HepG2 (cell line): ENCODE results near the gene SP7. TPM values are rescaled to one million over a fixed set of nuclear protein-coding genes. Genes with fewer than 3 reads are reported as not detected.

ENCODE experiments used
- GATAD1 ChIP-seq: IDR thresholded peaks from 2 replicates; pipeline ENCODE4 v1.6.1; 2016; ENCODE audit warnings: missing genetic modification reagents, missing compliant biosample characterization
- KAT8 ChIP-seq: IDR thresholded peaks from 2 replicates; pipeline ENCODE4 v1.6.1; 2016; ENCODE audit warnings: missing genetic modification reagents, missing compliant biosample characterization
- POLR2G ChIP-seq: fragments of 200-400 bp; formaldehyde crosslinking; IDR thresholded peaks from 2 replicates; pipeline ENCODE4 v1.6.1; 2018; ENCODE audit warnings: mild to moderate bottlenecking, low read depth, low read length, moderate library complexity
- ZC3H4 ChIP-seq: sonication (generic); formaldehyde crosslinking; IDR thresholded peaks from 2 replicates; pipeline ENCODE4 v1.4.0; 2020; ENCODE audit warnings: missing genetic modification reagents, borderline replicate concordance
- ZNF564 ChIP-seq: sonication (generic); formaldehyde crosslinking; IDR thresholded peaks from 2 replicates; pipeline ENCODE4 v1.8.1; 2023; ENCODE audit warnings: mild to moderate bottlenecking, missing genetic modification reagents
- ZNF615 ChIP-seq: sonication (generic); formaldehyde crosslinking; IDR thresholded peaks from 2 replicates; pipeline ENCODE4 v1.5.0; 2020; ENCODE audit warnings: mild to moderate bottlenecking, missing genetic modification reagents, borderline replicate concordance
- polyA plus RNA-seq, 8 experiments: library from polyadenylated mRNA; depleted of rRNA in 3 of 8; stranded (reverse) in 7 of 8; unstranded in 1 of 8; fragments of >200 nt; fragmentation: Illumina TruSeq in 4 of 8; extraction: Trizol in 4 of 8; gene quantifications; 2 replicates each; pipeline versions ENCODE4 v1.2.1 to v1.2.3, GENCODE V29; 2011 to 2016; ENCODE audit warnings: low read depth in 4 of 8, missing spikeins in 1 of 8, mixed read lengths in 1 of 8; ENCODE audit not compliant: insufficient read depth in 1 of 8
- total RNA-seq, 5 experiments: library from RNA; depleted of rRNA; stranded (reverse); fragments of >200 nt; fragmentation: Illumina TruSeq; extraction: Trizol; gene quantifications; 2 replicates each; pipeline ENCODE4 v1.2.3, GENCODE V29; 2016; ENCODE audit warnings: low read depth in 1 of 5
- TF ChIP-seq, protein P1 (sequence below): IDR thresholded peaks from 2 replicates; pipeline ENCODE4 v1.6.1; 2012; ENCODE audit warnings: low read depth, low read length, improper control_type of control experiment
- TF ChIP-seq, protein P2 (sequence below): sonication (generic); formaldehyde crosslinking; IDR thresholded peaks from 2 replicates; pipeline ENCODE4 v1.8.1; 2023; ENCODE audit warnings: mild to moderate bottlenecking, missing genetic modification reagents
- TF ChIP-seq, protein P3 (sequence below): IDR thresholded peaks from 2 replicates; pipeline ENCODE4 v1.6.1; 2012; ENCODE audit warnings: low read length, improper control_type of control experiment
- TF ChIP-seq, protein P4 (sequence below): IDR thresholded peaks from 2 replicates; pipeline ENCODE4 v1.6.1; 2016; ENCODE audit warnings: control low read depth
- TF ChIP-seq, protein P5 (sequence below): sonication (generic); formaldehyde crosslinking; IDR thresholded peaks from 2 replicates; pipeline ENCODE4 v1.5.1; 2020; ENCODE audit warnings: mild to moderate bottlenecking, moderate library complexity, missing genetic modification reagents
- TF ChIP-seq, protein P6 (sequence below): sonication (generic); formaldehyde crosslinking; IDR thresholded peaks from 2 replicates; pipeline ENCODE4 v1.9.0; 2021; ENCODE audit warnings: missing genetic modification reagents, mild to moderate bottlenecking, borderline replicate concordance

The SP7 gene
- total and polyA plus RNA-seq, 2 of the 13 experiments (the other 11 are each of a cell fraction or from before 2014, with no cell fraction given) = not detected

DNA sequence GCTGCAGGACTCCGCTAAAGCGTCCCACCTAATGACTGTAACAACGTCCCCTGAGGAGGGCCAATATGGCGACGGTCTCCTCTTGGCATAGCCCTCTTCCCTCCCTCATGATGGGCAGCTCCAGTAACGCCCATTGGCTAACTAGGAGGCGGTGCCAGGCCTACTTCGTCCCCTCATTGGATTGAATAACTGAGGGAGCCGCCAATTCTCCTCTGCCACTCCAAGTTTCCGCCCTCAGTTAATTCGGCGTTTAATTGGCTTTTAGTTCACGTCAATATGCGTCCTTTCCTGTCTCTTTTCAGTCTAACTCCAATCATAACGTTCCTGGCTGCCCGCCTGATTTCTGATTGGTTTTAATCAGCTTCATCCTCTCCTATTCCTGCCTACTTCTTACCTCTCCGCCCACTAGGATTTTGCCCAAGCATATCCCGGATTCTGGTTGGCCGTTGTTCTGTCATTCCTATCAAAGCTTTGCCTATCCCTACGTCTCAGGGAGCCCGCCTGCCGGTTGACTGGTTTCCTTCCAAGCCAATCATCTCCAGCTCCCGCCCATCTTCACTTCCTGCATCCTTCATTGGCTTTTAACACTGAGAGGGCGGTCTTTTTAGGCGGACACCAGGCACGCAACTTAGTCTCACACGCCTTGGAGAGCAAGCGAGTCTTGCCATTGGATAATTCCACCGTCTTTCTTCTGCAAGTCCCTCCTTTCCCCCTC, 43.4 kb upstream of the SP7 start (continued):
- TF ChIP-seq GATAD1 = peak; percentile 47
- no peak for TF ChIP-seq ZC3H4 (CRISPR knock-in tag)
- TF ChIP-seq, protein P1, sequence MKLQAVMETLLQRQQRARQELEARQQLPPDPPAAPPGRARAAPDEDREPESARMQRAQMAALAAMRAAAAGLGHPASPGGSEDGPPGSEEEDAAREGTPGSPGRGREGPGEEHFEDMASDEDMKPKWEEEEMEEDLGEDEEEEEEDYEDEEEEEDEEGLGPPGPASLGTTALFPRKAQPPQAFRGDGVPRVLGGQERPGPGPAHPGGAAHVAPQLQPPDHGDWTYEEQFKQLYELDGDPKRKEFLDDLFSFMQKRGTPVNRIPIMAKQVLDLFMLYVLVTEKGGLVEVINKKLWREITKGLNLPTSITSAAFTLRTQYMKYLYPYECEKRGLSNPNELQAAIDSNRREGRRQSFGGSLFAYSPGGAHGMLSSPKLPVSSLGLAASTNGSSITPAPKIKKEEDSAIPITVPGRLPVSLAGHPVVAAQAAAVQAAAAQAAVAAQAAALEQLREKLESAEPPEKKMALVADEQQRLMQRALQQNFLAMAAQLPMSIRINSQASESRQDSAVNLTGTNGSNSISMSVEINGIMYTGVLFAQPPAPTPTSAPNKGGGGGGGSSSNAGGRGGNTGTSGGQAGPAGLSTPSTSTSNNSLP = peak; percentile 91
- peak; percentile 65 for TF ChIP-seq POLR2G
- TF ChIP-seq, protein P2, sequence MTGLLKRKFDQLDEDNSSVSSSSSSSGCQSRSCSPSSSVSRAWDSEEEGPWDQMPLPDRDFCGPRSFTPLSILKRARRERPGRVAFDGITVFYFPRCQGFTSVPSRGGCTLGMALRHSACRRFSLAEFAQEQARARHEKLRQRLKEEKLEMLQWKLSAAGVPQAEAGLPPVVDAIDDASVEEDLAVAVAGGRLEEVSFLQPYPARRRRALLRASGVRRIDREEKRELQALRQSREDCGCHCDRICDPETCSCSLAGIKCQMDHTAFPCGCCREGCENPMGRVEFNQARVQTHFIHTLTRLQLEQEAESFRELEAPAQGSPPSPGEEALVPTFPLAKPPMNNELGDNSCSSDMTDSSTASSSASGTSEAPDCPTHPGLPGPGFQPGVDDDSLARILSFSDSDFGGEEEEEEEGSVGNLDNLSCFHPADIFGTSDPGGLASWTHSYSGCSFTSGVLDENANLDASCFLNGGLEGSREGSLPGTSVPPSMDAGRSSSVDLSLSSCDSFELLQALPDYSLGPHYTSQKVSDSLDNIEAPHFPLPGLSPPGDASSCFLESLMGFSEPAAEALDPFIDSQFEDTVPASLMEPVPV (CRISPR knock-in tag) = no peak
- TF ChIP-seq, protein P3, sequence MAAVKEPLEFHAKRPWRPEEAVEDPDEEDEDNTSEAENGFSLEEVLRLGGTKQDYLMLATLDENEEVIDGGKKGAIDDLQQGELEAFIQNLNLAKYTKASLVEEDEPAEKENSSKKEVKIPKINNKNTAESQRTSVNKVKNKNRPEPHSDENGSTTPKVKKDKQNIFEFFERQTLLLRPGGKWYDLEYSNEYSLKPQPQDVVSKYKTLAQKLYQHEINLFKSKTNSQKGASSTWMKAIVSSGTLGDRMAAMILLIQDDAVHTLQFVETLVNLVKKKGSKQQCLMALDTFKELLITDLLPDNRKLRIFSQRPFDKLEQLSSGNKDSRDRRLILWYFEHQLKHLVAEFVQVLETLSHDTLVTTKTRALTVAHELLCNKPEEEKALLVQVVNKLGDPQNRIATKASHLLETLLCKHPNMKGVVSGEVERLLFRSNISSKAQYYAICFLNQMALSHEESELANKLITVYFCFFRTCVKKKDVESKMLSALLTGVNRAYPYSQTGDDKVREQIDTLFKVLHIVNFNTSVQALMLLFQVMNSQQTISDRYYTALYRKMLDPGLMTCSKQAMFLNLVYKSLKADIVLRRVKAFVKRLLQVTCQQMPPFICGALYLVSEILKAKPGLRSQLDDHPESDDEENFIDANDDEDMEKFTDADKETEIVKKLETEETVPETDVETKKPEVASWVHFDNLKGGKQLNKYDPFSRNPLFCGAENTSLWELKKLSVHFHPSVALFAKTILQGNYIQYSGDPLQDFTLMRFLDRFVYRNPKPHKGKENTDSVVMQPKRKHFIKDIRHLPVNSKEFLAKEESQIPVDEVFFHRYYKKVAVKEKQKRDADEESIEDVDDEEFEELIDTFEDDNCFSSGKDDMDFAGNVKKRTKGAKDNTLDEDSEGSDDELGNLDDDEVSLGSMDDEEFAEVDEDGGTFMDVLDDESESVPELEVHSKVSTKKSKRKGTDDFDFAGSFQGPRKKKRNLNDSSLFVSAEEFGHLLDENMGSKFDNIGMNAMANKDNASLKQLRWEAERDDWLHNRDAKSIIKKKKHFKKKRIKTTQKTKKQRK = peak; percentile 98
- TF ChIP-seq ZNF564 = no peak
- TF ChIP-seq KAT8 (CRISPR knock-in tag) = peak; percentile 66; the same call in 1 of the 2 replicates
- TF ChIP-seq, protein P4, sequence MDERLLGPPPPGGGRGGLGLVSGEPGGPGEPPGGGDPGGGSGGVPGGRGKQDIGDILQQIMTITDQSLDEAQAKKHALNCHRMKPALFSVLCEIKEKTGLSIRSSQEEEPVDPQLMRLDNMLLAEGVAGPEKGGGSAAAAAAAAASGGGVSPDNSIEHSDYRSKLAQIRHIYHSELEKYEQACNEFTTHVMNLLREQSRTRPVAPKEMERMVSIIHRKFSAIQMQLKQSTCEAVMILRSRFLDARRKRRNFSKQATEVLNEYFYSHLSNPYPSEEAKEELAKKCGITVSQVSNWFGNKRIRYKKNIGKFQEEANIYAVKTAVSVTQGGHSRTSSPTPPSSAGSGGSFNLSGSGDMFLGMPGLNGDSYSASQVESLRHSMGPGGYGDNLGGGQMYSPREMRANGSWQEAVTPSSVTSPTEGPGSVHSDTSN (CRISPR knock-in tag) = peak; percentile 98
- TF ChIP-seq, protein P5, sequence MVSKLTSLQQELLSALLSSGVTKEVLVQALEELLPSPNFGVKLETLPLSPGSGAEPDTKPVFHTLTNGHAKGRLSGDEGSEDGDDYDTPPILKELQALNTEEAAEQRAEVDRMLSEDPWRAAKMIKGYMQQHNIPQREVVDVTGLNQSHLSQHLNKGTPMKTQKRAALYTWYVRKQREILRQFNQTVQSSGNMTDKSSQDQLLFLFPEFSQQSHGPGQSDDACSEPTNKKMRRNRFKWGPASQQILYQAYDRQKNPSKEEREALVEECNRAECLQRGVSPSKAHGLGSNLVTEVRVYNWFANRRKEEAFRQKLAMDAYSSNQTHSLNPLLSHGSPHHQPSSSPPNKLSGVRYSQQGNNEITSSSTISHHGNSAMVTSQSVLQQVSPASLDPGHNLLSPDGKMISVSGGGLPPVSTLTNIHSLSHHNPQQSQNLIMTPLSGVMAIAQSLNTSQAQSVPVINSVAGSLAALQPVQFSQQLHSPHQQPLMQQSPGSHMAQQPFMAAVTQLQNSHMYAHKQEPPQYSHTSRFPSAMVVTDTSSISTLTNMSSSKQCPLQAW (CRISPR knock-in tag) = peak; percentile 18; the same call in 1 of the 2 replicates
- TF ChIP-seq, protein P6, sequence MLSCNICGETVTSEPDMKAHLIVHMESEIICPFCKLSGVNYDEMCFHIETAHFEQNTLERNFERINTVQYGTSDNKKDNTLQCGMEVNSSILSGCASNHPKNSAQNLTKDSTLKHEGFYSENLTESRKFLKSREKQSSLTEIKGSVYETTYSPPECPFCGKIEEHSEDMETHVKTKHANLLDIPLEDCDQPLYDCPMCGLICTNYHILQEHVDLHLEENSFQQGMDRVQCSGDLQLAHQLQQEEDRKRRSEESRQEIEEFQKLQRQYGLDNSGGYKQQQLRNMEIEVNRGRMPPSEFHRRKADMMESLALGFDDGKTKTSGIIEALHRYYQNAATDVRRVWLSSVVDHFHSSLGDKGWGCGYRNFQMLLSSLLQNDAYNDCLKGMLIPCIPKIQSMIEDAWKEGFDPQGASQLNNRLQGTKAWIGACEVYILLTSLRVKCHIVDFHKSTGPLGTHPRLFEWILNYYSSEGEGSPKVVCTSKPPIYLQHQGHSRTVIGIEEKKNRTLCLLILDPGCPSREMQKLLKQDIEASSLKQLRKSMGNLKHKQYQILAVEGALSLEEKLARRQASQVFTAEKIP = no peak
- TF ChIP-seq ZNF615 (CRISPR knock-in tag) = no peak
